Fibroblast of upper back skin (primary cell): ENCODE measurements around the gene PTTG1IP.

ENCODE experiments used
- DNase-seq: peaks from one replicate; pipeline ENCODE4 v3.0.0-alpha.2; 2013

PTTG1IP gene

GRCh38 chr21:44908908-44909307, 35.4 kb upstream of the PTTG1IP start:
- no peak for DNase-seq

GRCh38 chr21:44907966-44908895, 34.7 kb upstream of the PTTG1IP start:
- DNase-seq, result peak; percentile 22

- no peak for DNase-seq
These were observed 33.9 kb upstream of the PTTG1IP start for GRCh38 chr21:44907225-44907965.

- DNase-seq, result no peak
These were observed 32.2 kb upstream of the PTTG1IP start for GRCh38 chr21:44905728-44906090.

GRCh38 chr21:44905016-44905727, 31.7 kb upstream of the PTTG1IP start:
- DNase-seq, result no peak

GRCh38 chr21:44904141-44904923, 30.8 kb upstream of the PTTG1IP start:
- DNase-seq, result no peak

- DNase-seq, result no peak
These were observed 30.2 kb upstream of the PTTG1IP start for GRCh38 chr21:44903689-44904088.

- DNase-seq, result no peak
These were observed 29.7 kb upstream of the PTTG1IP start for GRCh38 chr21:44903050-44903685.

- no peak for DNase-seq
These were observed 29.0 kb upstream of the PTTG1IP start for GRCh38 chr21:44902268-44903049.

- DNase-seq, result no peak
These were observed 28.0 kb upstream of the PTTG1IP start for GRCh38 chr21:44901391-44902074.

GRCh38 chr21:44900559-44901251, 27.2 kb upstream of the PTTG1IP start:
- DNase-seq, result no peak

GRCh38 chr21:44899768-44900558, 26.5 kb upstream of the PTTG1IP start:
- no peak for DNase-seq

- no peak for DNase-seq
These were observed 25.6 kb upstream of the PTTG1IP start for GRCh38 chr21:44898851-44899767.

GRCh38 chr21:44898011-44898488, 24.6 kb upstream of the PTTG1IP start:
- no peak for DNase-seq

GRCh38 chr21:44897326-44898010, 24.0 kb upstream of the PTTG1IP start:
- no peak for DNase-seq

- no peak for DNase-seq
These were observed 23.2 kb upstream of the PTTG1IP start for GRCh38 chr21:44896561-44897286.
